Vagina (tissue), 2 donors: ENCODE results near the gene RNF144A. TPM values are rescaled to one million over a fixed set of nuclear protein-coding genes. Genes with fewer than 3 reads are reported as not detected.
A peak's percentile ranks its signal among the peaks of the same experiment; 100 is the strongest.

Experiments
- DNase-seq, 2 donors: peaks; one replicate each; pipeline ENCODE4 v3.0.0-alpha.2; 2017; ENCODE audit errors: extremely low spot score in 2 of 2
- H3K27ac ChIP-seq: fragments of 200-600 bp; sonication (generic); one replicate; pipeline ENCODE4 v1.5.1; 2019
- H3K27me3 ChIP-seq: fragments of 200-600 bp; sonication (generic); one replicate; pipeline ENCODE4 v1.5.1; 2019
- H3K36me3 ChIP-seq, 2 donors: fragments of 200-600 bp; sonication (generic); one replicate each; pipeline ENCODE4 v1.5.1; 2017 to 2019
- H3K4me1 ChIP-seq: fragments of 200-600 bp; sonication (generic); one replicate; pipeline ENCODE4 v1.5.1; 2019
- H3K4me3 ChIP-seq, 2 donors: fragments of 200-600 bp; sonication (generic); 1 replicate in 1 of 2; 2 replicates in 1 of 2; pipeline ENCODE4 v1.5.1; 2016 to 2019
- H3K9me3 ChIP-seq: fragments of 200-600 bp; sonication (generic); one replicate; pipeline ENCODE4 v1.5.1; 2019
- POLR2A ChIP-seq, 2 donors: fragments of 450-650 bp; IDR thresholded peaks; one replicate each; pipeline ENCODE4 v1.6.1; 2017; ENCODE audit warnings: antibody characterized with exemption in 2 of 2, mild to moderate bottlenecking in 2 of 2, moderate library complexity in 2 of 2
- POLR2AphosphoS5 ChIP-seq, 2 donors: sonication (generic); formaldehyde crosslinking; IDR thresholded peaks; one replicate each; pipeline ENCODE4 v1.9.0; 2017; ENCODE audit warnings: antibody characterized with exemption in 2 of 2, mild to moderate bottlenecking in 2 of 2, low read depth in 1 of 2; ENCODE audit not compliant: insufficient read depth in 1 of 2
- intact Hi-C: fragments of 100-400 bp; cut with DNase I; formaldehyde crosslinking; loops from one replicate; pipeline ENCODE4 v1.15.1; 2023
- total RNA-seq: library from RNA; depleted of rRNA; stranded (reverse); fragments of >200 nt; gene quantifications from one replicate; pipeline ENCODE4 v1.2.3, GENCODE V29; 2016
- TF ChIP-seq, protein P1 (sequence below), 3 experiments: fragments of 450-650 bp in 2 of 3; fragments of 200-600 bp in 1 of 3; sonication (generic) in 1 of 3; IDR thresholded peaks; one replicate each; pipeline ENCODE4 v1.5.1; 2017 to 2019; ENCODE audit warnings: antibody characterized with exemption in 3 of 3, mild to moderate bottlenecking in 2 of 3, moderate library complexity in 2 of 3

RNF144A gene
- total RNA-seq, 1 donor from 2014 or later, result 17.2 TPM

DNA sequence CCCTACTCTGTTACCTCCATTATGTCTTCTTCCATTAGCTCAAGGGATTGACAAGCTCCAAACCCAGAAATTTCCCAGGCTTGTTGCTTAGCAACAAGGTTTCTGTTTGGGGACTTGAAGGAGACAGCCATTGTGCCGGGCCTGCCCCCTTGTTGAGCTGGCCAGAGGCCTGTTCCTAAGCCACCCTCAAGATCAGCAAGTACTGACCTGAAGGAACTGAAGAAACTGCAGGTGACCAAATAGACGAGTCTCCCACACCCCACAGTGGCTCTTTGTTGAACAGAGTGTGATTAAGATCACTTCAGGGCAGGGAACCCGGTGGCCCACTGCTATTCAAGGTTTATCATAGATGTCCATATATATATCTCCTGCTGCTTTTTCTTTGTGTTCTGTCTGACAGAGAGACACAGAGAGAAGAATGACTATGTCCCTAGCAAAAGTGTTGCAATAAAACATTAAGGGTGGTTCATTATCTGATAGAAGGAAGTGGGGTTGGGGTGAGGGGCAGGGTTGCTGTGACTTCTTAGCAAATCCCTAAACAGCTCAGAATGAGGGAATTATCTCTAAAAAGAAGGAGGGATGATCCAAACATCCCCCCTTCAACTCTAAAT lies 69.2 kb downstream of the RNF144A start:
- H3K4me1 ChIP-seq, result peaks cover 22% of the 10 kb centered on the region
- H3K27ac ChIP-seq, result no peak overlapping the region
- H3K36me3 ChIP-seq, result no peaks in the 10 kb centered on the region

DNA sequence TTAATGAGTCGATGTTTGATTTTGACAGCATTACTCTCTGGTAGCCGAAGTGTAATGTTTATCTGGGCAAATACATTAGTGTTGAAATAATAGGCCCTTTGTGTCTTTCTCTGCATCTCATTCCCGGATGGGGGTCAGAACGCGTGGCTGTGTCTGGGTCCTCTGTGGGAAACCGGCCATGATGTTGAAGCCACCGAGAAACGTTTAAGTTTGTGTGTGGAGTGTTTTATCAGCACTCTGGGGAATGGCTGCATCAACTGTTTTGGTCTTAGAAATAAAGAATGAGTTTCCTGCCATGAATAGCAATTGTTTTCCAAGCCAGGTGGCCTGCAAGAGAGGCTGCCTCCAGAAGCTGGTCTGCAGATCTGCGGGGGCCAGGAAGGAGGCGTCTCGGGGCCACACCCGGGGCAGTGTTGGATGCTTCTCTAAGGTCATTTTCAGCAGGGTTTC lies 69.7 kb downstream of the RNF144A start:
- Histone ChIP-seq H3K27me3 (no peaks in the 10 kb centered on the region), H3K9me3 (no peaks in the 10 kb centered on the region), H3K4me3 (no peak overlapping the region), H3K4me1 (peaks cover 22% of the 10 kb centered on the region), H3K36me3 (no peaks in the 10 kb centered on the region), H3K27ac (no peak overlapping the region)
- no peak for DNase-seq
- intact Hi-C loops, result no loop called here
- TF ChIP-seq, protein P1, sequence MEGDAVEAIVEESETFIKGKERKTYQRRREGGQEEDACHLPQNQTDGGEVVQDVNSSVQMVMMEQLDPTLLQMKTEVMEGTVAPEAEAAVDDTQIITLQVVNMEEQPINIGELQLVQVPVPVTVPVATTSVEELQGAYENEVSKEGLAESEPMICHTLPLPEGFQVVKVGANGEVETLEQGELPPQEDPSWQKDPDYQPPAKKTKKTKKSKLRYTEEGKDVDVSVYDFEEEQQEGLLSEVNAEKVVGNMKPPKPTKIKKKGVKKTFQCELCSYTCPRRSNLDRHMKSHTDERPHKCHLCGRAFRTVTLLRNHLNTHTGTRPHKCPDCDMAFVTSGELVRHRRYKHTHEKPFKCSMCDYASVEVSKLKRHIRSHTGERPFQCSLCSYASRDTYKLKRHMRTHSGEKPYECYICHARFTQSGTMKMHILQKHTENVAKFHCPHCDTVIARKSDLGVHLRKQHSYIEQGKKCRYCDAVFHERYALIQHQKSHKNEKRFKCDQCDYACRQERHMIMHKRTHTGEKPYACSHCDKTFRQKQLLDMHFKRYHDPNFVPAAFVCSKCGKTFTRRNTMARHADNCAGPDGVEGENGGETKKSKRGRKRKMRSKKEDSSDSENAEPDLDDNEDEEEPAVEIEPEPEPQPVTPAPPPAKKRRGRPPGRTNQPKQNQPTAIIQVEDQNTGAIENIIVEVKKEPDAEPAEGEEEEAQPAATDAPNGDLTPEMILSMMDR (IDR thresholded peaks at IDR 0.05), result no peak
- TF ChIP-seq POLR2AphosphoS5 (IDR thresholded peaks at IDR 0.05; ENCODE audit: insufficient read depth in 1 of 2, low read depth in 1 of 2), result no peak

More for the DNA sequence above, 69.2 kb downstream of the RNF144A start:
- Histone ChIP-seq H3K27me3 (no peaks in the 10 kb centered on the region), H3K9me3 (no peaks in the 10 kb centered on the region), H3K4me3 (no peak overlapping the region)
- no peak for DNase-seq
- TF ChIP-seq POLR2A (IDR thresholded peaks at IDR 0.05), result no peak
- TF ChIP-seq, protein P1 (IDR thresholded peaks at IDR 0.05), result no peak
- no peak for TF ChIP-seq POLR2AphosphoS5 (IDR thresholded peaks at IDR 0.05; ENCODE audit: insufficient read depth in 1 of 2, low read depth in 1 of 2)
- intact Hi-C loops, result no loop called here

DNA sequence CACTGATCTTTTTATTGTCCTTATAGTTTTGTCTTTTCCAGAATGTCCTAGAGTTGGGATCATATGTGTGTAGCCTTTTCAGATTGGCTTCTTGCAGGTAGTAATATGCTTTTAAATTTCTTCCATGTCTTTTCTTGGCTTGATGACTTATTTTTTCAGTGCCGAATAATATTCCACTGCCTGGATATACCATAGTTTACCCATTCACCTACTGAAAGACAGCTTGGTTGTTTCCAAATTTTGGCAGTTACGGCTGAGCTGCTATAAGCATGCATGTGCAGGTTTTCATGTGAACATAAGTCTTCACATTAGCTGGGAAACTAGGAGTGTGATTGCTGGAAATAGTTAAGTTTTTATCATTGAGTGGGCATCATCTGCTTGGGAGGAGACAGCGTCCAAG lies 73.7 kb downstream of the RNF144A start:
- no peaks in the 10 kb centered on the region for H3K27me3 ChIP-seq
- no peaks in the 10 kb centered on the region for H3K9me3 ChIP-seq
- TF ChIP-seq, protein P1 (IDR thresholded peaks at IDR 0.05), result no peak
- TF ChIP-seq POLR2A (IDR thresholded peaks at IDR 0.05) (no peak), POLR2AphosphoS5 (IDR thresholded peaks at IDR 0.05; ENCODE audit: insufficient read depth in 1 of 2, low read depth in 1 of 2) (no peak)
- H3K4me1 ChIP-seq, result peaks cover 36% of the 10 kb centered on the region
- intact Hi-C loops, result no loop called here
- H3K27ac ChIP-seq, result no peak overlapping the region
- no peak for DNase-seq
- no peaks in the 10 kb centered on the region for H3K36me3 ChIP-seq
- no peak overlapping the region for H3K4me3 ChIP-seq

DNA sequence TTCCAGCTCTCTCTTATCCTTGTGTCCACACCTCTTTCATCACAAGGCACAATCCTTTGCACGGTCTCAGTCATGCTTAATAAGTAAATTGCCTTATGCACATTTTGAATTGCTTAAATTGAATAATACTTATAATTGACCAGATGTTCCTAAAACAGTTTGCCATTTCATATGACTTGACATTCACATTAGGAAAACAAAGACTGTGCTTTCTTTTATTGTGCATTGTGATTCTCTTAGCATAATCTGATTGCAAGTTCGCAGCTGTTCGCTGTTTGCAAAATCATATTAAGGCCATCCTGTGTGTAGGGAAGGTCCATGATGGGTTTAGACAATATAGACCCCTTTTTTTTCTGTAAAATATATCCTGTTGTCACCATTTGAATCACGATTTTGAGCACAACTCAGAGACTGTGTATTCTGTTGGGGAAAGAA lies 75.6 kb downstream of the RNF144A start:
- DNase-seq, result no peak
- Histone ChIP-seq H3K27ac (peak overlapping the region; percentile 31), H3K4me1 (peaks cover 17% of the 10 kb centered on the region), H3K27me3 (no peaks in the 10 kb centered on the region), H3K36me3 (no peaks in the 10 kb centered on the region), H3K4me3 (no peak overlapping the region), H3K9me3 (no peaks in the 10 kb centered on the region)
- intact Hi-C loops, result no loop called here
- TF ChIP-seq POLR2AphosphoS5 (IDR thresholded peaks at IDR 0.05; ENCODE audit: insufficient read depth in 1 of 2, low read depth in 1 of 2), result no peak
- no peak for TF ChIP-seq POLR2A (IDR thresholded peaks at IDR 0.05)
- TF ChIP-seq, protein P1 (IDR thresholded peaks at IDR 0.05), result no peak

DNA sequence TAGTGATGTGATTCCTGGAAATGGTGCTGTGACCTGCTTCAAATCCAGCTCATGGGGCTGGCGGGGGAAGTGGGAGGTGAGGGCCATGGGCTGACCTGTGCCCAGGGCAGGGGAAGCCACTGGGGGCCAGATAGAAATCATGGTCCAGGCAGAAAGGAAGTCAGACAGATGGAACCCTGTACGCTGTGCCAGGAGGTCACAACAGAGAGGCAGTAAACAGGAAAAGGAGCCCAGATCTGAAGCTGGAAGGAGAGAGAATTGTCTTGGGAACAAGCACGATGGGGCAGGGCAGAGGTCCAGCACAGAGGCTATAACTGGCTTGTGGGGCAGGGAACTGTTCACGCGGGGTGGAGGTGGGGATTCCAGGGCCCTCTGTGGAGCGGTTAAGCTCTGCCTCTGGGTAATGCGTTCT lies 76.0 kb downstream of the RNF144A start:
- H3K9me3 ChIP-seq, result no peaks in the 10 kb centered on the region
- H3K27me3 ChIP-seq, result no peaks in the 10 kb centered on the region
- DNase-seq, result no peak
- peak; percentile 46 to 47 for TF ChIP-seq POLR2AphosphoS5 (IDR thresholded peaks at IDR 0.05; ENCODE audit: insufficient read depth in 1 of 2, low read depth in 1 of 2)
- TF ChIP-seq, protein P1 (IDR thresholded peaks at IDR 0.05), result no peak
- intact Hi-C loops, result no loop called here
- H3K4me1 ChIP-seq, result peaks cover 17% of the 10 kb centered on the region
- no peaks in the 10 kb centered on the region for H3K36me3 ChIP-seq
- H3K27ac ChIP-seq, result peak overlapping the region; percentile 31
- no peak overlapping the region for H3K4me3 ChIP-seq
